Activated CD8-positive, alpha-beta memory T cell treated with anti-CD3 and anti-CD28 coated beads, Interleukin-2, amount 50 U/mL, for 48 hours (primary cell): ENCODE measurements around the gene GOLGA5.
"Not testable (repeated sequence)": the region's sequence is repeated elsewhere in the genome, so short reads cannot be mapped to it uniquely, and the experiment has no call there.

Source experiments
- DNase-seq: peaks from one replicate; pipeline ENCODE4 v3.0.0-alpha.2; 2020

Gene GOLGA5

DNA sequence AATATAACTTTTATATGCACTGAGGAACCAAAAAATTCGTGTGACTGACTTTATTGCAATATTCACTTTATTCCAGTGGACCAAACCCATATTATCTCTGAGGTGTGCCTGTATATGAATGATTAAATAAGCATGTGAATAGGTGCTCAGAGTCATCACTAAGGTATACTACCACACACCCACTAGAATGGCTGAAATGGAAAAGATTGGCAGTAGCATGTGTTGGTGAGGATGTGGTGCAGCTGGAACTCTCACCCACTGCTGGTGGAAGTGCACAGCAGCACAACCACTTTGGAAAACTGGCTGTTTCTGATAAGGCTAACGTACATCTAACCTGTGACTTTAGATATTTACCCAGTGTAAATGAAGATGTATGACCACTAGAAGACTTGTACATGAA is 36.8 kb downstream of the GOLGA5 start:
- no peak for DNase-seq

DNA sequence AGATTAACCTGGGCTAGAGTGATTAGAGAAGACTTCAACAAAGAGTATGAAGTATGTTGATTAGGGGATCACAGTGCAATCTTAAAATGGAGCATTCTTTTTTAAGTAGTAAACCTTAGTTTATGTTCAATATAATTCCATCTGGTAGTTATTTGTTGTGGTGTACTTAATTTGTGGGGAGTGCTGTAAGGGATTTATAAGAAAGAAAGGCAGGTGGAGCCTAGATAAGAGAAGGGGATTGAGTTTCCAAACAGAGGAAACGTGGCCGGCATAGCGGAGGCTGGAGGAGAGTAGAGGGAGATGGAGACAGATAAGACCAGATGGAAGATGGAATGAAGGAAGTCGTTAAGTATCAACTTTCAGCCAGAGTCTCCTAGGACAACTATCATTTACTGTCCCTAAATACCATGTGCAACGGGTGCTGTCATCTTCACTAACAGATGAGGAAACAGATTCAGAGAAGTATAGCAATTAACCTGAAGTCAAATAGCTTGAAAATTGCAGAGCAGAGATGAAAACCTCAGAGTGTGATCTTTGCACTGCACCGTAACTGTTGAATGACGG is 38.1 kb downstream of the GOLGA5 start:
- no peak for DNase-seq

GRCh38 chr14:92841930-92842329 is 47.8 kb downstream of the GOLGA5 start:
- no peak for DNase-seq

- no peak for DNase-seq
These were observed 50.1 kb downstream of the GOLGA5 start for GRCh38 chr14:92844204-92844603.

DNA sequence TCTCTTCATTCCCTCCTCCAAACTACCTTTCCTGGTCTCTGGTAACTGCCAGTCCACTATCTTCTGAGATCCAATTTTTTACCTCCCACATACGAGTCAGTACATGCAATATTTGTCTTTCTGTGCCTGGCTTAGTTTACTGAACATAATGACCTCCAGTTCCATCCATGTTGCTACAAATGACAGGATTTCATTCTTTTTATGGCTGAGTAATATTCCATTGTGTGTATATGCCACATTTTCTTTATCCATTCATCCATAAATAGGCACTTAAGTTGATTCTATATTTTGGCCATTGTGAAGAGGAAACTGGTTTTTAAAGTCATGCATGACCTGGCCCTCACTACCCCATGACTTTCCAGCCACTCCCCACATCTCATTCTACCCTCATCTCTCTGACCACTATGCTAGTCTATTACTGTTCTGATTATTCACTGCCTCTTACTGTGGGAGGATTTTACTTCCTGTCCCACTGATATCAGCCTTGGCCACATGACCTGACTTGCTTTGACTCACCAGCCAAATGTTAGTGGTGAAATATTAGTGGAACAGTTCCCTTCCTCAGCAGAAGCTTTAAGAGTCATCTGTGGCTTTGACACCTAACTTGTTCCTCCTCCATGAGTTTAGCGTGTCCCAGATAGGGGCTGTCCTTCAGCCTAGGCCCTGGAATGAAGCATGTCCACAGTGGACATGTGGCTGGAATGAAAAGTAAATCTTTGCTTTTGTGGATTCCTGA is 52.2 kb downstream of the GOLGA5 start:
- DNase-seq = no peak

GRCh38 chr14:92847278-92847677 is 53.2 kb downstream of the GOLGA5 start:
- no peak for DNase-seq

GRCh38 chr14:92847749-92848148 is 53.6 kb downstream of the GOLGA5 start:
- no peak for DNase-seq

GRCh38 chr14:92848887-92849286 is 54.8 kb downstream of the GOLGA5 start:
- no peak for DNase-seq

- DNase-seq = no peak
These were observed 56.4 kb downstream of the GOLGA5 start for GRCh38 chr14:92850492-92850891.

DNA sequence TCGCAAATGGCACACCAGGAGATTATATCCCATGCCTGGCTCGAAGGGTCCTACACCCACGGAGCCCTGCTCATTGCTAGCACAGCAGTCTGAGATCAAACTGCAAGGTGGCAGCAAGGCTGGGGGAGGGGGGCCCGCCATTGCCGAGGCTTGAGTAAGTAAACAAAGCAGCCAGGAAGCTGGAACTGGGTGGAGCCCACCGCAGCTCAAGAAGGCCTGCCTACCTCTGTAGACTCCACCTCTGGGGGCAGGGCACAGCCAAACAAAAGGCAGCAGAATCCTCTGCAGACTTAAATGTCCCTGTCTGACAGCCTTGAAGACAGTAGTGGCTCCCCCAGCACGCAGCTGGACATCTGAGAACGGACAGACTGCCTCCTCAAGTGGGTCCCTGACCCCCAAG is 59.0 kb downstream of the GOLGA5 start:
- not testable (repeated sequence) for DNase-seq

GRCh38 chr14:92860049-92860840 is 66.1 kb downstream of the GOLGA5 start:
- no peak for DNase-seq

- no peak for DNase-seq
These were observed 68.0 kb downstream of the GOLGA5 start for GRCh38 chr14:92861856-92862745.

DNA sequence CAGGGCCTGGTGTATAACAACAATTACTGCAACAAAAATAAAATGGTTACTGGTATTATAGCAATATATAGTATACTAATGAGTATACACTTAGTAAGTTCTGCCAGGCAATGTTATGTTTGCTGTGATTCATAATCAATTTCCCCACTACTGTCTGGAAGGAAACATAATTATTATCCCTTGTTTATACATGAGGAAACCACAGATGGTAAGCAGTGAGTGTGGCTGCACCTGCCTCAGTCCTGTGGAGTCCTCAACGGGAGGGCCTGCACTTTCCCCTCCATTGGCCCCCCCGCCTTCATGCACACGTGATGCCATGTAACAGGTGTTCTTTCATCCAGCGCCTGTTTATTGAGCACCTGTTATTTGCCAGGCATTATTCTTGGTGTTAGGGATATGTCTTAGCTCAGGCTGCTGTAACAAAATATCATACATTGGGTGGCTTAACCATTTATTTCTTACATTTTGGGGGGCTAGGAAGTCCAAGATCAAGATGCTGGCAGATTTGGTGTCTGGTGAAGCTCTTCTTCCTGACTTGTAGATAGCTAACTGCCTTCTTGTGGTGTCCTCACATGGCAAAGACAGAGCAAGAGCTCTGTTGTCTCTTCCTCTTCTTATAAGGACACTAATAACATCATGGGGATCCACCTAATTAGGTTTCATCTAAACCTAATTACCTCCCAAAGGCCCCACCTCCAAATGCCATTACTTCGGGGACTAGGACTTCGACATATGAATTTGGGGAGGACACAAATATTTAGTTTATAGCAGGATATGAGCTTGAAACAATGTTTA is 69.4 kb downstream of the GOLGA5 start:
- no peak for DNase-seq

DNA sequence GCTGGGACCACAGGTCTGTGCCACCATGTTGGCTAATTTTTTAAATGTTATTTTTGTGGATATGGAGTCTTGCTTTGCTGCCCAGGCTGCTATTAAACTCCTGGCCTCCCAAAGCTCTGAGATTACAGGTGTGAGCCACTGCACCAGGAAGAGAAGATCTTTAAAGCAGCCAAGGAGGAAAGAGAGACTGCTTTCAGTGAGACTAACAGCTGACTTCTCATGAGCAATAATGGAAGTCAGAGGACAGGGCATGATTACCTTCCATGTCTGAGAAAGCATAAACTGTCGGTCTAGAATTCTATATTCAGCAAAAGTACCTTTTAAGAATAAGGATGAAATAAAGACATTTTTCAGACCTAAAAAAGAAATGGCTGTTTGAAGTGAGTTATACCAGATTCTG is 71.6 kb downstream of the GOLGA5 start:
- no peak for DNase-seq

- DNase-seq = no peak
These were observed 72.2 kb downstream of the GOLGA5 start for GRCh38 chr14:92866181-92866752.

DNA sequence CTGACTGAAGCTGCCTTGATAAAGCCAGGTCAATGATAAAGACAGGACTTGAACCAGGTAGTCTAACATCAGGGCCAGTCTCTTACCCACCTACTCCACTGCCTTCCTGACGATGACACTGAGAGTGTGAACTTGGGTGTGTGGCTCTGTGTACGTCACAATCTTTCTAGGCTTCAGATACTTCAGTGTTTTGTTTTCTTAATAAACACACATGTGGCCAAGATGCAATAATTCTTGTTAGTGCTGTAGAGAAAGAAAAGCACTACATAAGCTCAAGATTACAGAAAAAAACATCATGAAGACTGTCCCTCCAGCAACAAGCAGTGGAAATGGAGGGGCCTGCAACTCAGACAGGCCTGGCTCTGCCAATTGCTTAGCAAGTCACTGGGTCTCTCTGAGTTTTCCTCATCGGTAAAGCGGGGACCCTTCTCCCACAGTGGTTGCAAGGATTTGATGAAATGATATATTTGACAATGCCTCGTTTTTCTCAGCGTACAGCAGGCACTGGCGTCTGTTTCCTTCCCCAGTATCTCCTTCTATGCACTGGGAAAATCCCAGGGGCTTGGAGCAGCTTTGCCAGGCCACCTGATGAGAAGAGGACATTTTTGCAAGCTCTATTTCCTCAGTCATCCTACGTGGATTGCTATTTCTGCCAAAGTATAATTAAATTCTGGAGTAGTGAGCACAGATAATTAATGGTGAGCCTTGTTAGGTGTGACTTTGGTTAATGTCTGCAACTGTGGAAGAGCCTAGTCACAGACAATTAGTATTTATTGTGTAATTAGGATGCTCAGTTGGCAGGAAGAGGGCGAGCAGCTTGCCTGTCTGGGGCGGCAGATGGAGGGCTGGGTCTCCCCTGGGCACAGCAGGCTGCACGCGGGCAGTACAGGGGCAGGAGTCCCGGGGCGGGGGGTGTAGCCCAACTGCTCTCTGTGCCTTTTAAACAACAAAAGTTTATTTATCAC is 73.1 kb downstream of the GOLGA5 start:
- no peak for DNase-seq

DNA sequence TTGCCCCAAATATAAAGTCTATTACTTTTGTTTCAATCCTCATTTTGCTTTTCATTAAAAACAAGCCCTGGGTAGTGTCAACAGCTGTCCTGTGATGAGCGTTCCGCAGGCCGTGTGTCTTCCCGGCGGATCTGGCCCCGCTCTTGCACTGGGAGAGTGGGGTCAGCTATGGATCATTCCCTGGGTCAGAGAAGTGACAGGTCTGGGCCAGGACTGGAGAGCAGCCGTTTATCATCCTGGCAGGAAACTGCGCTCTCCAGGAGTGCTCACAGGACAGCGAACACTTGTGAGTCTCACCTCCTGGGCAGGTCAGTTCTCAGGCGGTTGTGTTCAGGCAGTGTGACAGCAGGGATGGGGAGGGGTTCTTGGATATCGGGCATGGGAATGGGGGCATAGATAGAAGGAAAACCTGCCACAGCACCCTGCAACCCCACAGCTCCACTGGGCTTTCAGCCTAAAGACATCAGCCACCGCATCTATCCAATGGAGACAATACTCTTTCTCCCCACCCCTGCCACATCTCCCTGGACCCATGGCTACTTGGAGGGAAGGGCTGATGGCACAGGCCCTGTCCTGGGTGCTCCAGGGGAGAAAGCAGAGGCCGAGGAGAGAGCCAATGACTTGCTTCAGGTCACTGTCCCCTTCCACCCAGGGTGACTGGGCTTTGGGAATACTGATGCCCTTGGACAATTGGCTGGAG is 81.0 kb downstream of the GOLGA5 start:
- no peak for DNase-seq

- DNase-seq = no peak
These were observed 83.8 kb downstream of the GOLGA5 start for GRCh38 chr14:92877757-92878431.

DNA sequence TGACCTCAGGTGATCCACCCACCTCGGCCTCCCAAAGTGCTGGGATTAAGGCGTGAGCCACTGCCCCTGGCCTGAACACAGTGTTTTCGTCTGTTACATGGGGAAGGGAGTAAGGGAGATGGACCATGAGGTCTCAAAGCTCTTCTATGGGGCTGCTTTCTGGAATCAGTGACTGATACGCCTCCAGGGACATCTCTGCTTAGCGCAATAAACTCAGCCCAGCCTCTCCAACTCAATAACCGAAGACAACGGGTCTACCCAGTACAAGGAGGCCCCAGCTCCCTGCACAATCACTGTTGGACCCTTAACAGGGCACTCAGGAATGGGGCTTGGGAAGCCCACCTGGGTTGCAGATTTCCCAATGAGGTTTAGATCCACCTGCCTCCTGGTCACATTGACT is 86.2 kb downstream of the GOLGA5 start:
- DNase-seq = no peak
